ENCODE results near the gene RPS8.

DNA sequence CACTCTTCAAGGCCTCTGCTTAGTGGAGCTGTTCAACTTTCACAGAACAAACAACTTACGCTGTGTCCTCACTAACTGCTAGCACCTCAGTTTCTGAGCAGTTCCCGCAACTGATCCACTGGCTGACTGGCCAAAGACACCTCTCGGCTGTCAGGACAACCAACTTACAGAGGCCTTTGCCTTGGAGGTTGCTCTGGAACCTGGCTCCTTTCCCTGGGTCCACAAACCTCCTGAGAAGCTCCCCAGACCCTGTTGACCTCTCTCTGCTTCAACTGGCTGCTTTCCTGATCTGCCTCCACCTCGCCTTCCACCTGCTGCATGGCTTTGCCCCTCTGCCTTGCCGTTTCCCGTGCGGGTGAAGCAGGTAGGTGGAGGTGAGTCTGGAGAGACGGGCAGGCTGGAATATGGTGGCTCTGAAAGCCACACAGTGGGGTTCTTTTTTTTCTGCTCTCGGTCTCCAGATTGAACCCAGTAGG lies 45.9 kb downstream of the RPS8 start:
- no peak for TF ChIP-seq CTCF (IDR thresholded peaks at IDR 0.05)
- no peak for TF ChIP-seq POLR2A (IDR thresholded peaks at IDR 0.05)
- TF ChIP-seq EP300 (IDR thresholded peaks at IDR 0.05), result no peak
- TF ChIP-seq POLR2AphosphoS5 (IDR thresholded peaks at IDR 0.05), result no peak
